GM23248 (cell line): Measurements from ENCODE around the gene CNTRL. TPM values are rescaled to one million over a fixed set of nuclear protein-coding genes. Genes with fewer than 3 reads are reported as not detected.
A peak's percentile ranks its signal among the peaks of the same experiment; 100 is the strongest.

ENCODE experiments used
- DNase-seq: peaks from one replicate; pipeline ENCODE4 v3.0.0-alpha.2; 2015
- H2AFZ ChIP-seq: fragments of 200-600 bp; sonication (generic); 2 replicates; pipeline ENCODE4 v1.6.1; 2016; ENCODE audit warnings: antibody characterized with exemption
- H3F3A ChIP-seq: fragments of 200-600 bp; sonication (generic); 2 replicates; pipeline ENCODE4 v1.6.1; 2016; ENCODE audit warnings: mild to moderate bottlenecking, antibody characterized with exemption, mixed run types; ENCODE audit not compliant: insufficient read depth
- H3K27ac ChIP-seq: fragments of 200-600 bp; sonication (generic); 2 replicates; pipeline ENCODE4 v1.5.1; 2016; ENCODE audit warnings: mild to moderate bottlenecking
- H3K27me3 ChIP-seq: fragments of 200-600 bp; sonication (generic); replicated peaks from 2 replicates; pipeline ENCODE4 v1.6.1; 2016; ENCODE audit warnings: mild to moderate bottlenecking; ENCODE audit not compliant: insufficient read depth
- H3K36me3 ChIP-seq: fragments of 200-600 bp; sonication (generic); 2 replicates; pipeline ENCODE4 v1.6.1; 2016; ENCODE audit warnings: low read depth, mild to moderate bottlenecking
- H3K4me1 ChIP-seq: fragments of 200-600 bp; sonication (generic); 2 replicates; pipeline ENCODE4 v1.6.1; 2016; ENCODE audit warnings: mild to moderate bottlenecking; ENCODE audit not compliant: insufficient read depth
- H3K4me2 ChIP-seq: fragments of 200-600 bp; sonication (generic); one replicate; pipeline ENCODE4 v1.6.1; 2016; ENCODE audit warnings: mild to moderate bottlenecking; ENCODE audit not compliant: unreplicated experiment
- H3K4me3 ChIP-seq: fragments of 200-600 bp; sonication (generic); 2 replicates; pipeline ENCODE4 v1.5.1; 2016; ENCODE audit warnings: mild to moderate bottlenecking
- H3K79me2 ChIP-seq: fragments of 200-600 bp; sonication (generic); 2 replicates; pipeline ENCODE4 v1.6.1; 2016; ENCODE audit warnings: mild to moderate bottlenecking; ENCODE audit not compliant: insufficient read depth
- H3K9ac ChIP-seq: fragments of 200-600 bp; sonication (generic); 2 replicates; pipeline ENCODE4 v1.6.1; 2016; ENCODE audit warnings: mild to moderate bottlenecking
- H3K9me2 ChIP-seq: fragments of 200-600 bp; sonication (generic); 2 replicates; pipeline ENCODE4 v1.6.1; 2016; ENCODE audit warnings: mixed run types, mild to moderate bottlenecking, moderate library complexity; ENCODE audit not compliant: insufficient read depth
- H3K9me3 ChIP-seq: fragments of 200-600 bp; sonication (generic); one replicate; pipeline ENCODE4 v1.6.1; 2017; ENCODE audit warnings: low read depth
- H4K20me1 ChIP-seq: fragments of 200-600 bp; sonication (generic); 2 replicates; pipeline ENCODE4 v1.6.0; 2016; ENCODE audit not compliant: insufficient read depth
- EZH2 ChIP-seq: fragments of 200-600 bp; sonication (generic); IDR thresholded peaks from 2 replicates; pipeline ENCODE4 v1.6.1; 2018; ENCODE audit warnings: antibody characterized with exemption, mild to moderate bottlenecking; ENCODE audit not compliant: insufficient read depth, poor library complexity, severe bottlenecking
- EZH2phosphoT487 ChIP-seq: fragments of 200-600 bp; sonication (generic); IDR thresholded peaks from 2 replicates; pipeline ENCODE4 v1.6.1; 2018; ENCODE audit warnings: antibody characterized with exemption, moderate library complexity, mild to moderate bottlenecking, low read depth; ENCODE audit not compliant: insufficient read depth
- WGBS, 2 experiments: methylation state at CpG; one replicate each; pipeline ENCODE4 v1.1.6; 2015 to 2017; ENCODE audit warnings: low lambda C conversion rate in 2 of 2, low coverage in 1 of 2; ENCODE audit errors: missing lambda C conversion rate in 2 of 2; 5-methylcytosine and 5-hydroxymethylcytosine counted together
- in situ Hi-C: fragments of 300-500 bp; cut with MboI; formaldehyde crosslinking; loops from 2 replicates; pipeline ENCODE4 v1.15.0; 2020
- polyA plus RNA-seq: library from polyadenylated mRNA; unstranded; fragments of >200 nt; fragmentation: Nextera tagmentation; extraction: Ambion mirVana; gene quantifications from 2 replicates; pipeline ENCODE4 v1.2.1, GENCODE V29; 2016
- total RNA-seq: library from RNA; depleted of rRNA; stranded (reverse); fragments of >200 nt; shearing (Covaris generic); gene quantifications from 2 replicates; pipeline ENCODE4 v1.2.3, GENCODE V29; 2014

The CNTRL gene
- total and polyA plus RNA-seq, 2 experiments from 2014 or later: 4.4 to 6.3 TPM

GRCh38 chr9:121105531-121105930 lies 30.8 kb downstream of the CNTRL start:
- in situ Hi-C loops: no loop called here
- TF ChIP-seq EZH2phosphoT487 (no peak), EZH2 (no peak)
- no peak for DNase-seq
- Histone ChIP-seq H2AFZ (no peak overlapping the region), H3K9me3 (no peaks in the 10 kb centered on the region), H3K36me3 (no peaks in the 10 kb centered on the region), H3K27me3 (no peaks in the 10 kb centered on the region), H3K27ac (no peak overlapping the region), H3K4me3 (no peak overlapping the region), H3K4me1 (no peaks in the 10 kb centered on the region), H3K4me2 (no peak overlapping the region), H3K9me2 (no peaks in the 10 kb centered on the region), H3K79me2 (no peaks in the 10 kb centered on the region), H3K9ac (no peak overlapping the region), H3F3A (no peaks in the 10 kb centered on the region), H4K20me1 (no peaks in the 10 kb centered on the region)
- WGBS, 2 experiments: 95 to 97% methylated on average over 2 of the region's 2 CpGs

- H3K9me3 ChIP-seq: no peaks in the 10 kb centered on the region
- H3K4me1 ChIP-seq: no peaks in the 10 kb centered on the region
- H3K9ac ChIP-seq: no peak overlapping the region
- no peak overlapping the region for H3K4me2 ChIP-seq
- TF ChIP-seq EZH2 (no peak), EZH2phosphoT487 (no peak)
- no peak overlapping the region for H2AFZ ChIP-seq
- H3F3A ChIP-seq: no peaks in the 10 kb centered on the region
- no peak overlapping the region for H3K4me3 ChIP-seq
- no peak overlapping the region for H3K27ac ChIP-seq
- DNase-seq: peak; percentile 8
- WGBS, 2 experiments: 95 to 100% methylated on average over 1 of the region's 1 CpG
- H3K79me2 ChIP-seq: no peaks in the 10 kb centered on the region
- H4K20me1 ChIP-seq: no peaks in the 10 kb centered on the region
- no peaks in the 10 kb centered on the region for H3K27me3 ChIP-seq
- in situ Hi-C loops: no loop called here
- H3K36me3 ChIP-seq: no peaks in the 10 kb centered on the region
- no peaks in the 10 kb centered on the region for H3K9me2 ChIP-seq
Observed at GRCh38 chr9:121107029-121107428, 32.3 kb downstream of the CNTRL start.

- TF ChIP-seq EZH2phosphoT487 (no peak), EZH2 (no peak)
- Histone ChIP-seq H3K9me2 (no peaks in the 10 kb centered on the region), H3K4me1 (no peaks in the 10 kb centered on the region), H3K27me3 (no peaks in the 10 kb centered on the region), H3K9ac (no peak overlapping the region), H3K27ac (no peak overlapping the region), H3K9me3 (no peaks in the 10 kb centered on the region), H3K36me3 (no peaks in the 10 kb centered on the region), H3K79me2 (no peaks in the 10 kb centered on the region), H2AFZ (no peak overlapping the region), H3K4me2 (no peak overlapping the region), H4K20me1 (no peaks in the 10 kb centered on the region), H3K4me3 (no peak overlapping the region), H3F3A (no peaks in the 10 kb centered on the region)
- in situ Hi-C loops: no loop called here
- WGBS, 2 experiments: 90 to 92% methylated on average over 1 of the region's 1 CpG
- no peak for DNase-seq
Observed at GRCh38 chr9:121107881-121108280, 33.1 kb downstream of the CNTRL start.

- no peaks in the 10 kb centered on the region for H3K79me2 ChIP-seq
- in situ Hi-C loops: no loop called here
- DNase-seq: no peak
- no peaks in the 10 kb centered on the region for H3K27me3 ChIP-seq
- H3K9me2 ChIP-seq: no peaks in the 10 kb centered on the region
- 97 to 100% methylated on average over 1 of the region's 1 CpG for WGBS, 2 experiments
- H3F3A ChIP-seq: no peaks in the 10 kb centered on the region
- H3K4me1 ChIP-seq: no peaks in the 10 kb centered on the region
- TF ChIP-seq EZH2 (no peak), EZH2phosphoT487 (no peak)
- no peaks in the 10 kb centered on the region for H3K9me3 ChIP-seq
- no peak overlapping the region for H3K9ac ChIP-seq
- H3K36me3 ChIP-seq: no peaks in the 10 kb centered on the region
- no peak overlapping the region for H3K4me2 ChIP-seq
- H4K20me1 ChIP-seq: no peaks in the 10 kb centered on the region
- H2AFZ ChIP-seq: no peak overlapping the region
- no peak overlapping the region for H3K4me3 ChIP-seq
- no peak overlapping the region for H3K27ac ChIP-seq
Observed at GRCh38 chr9:121115466-121115865, 40.7 kb downstream of the CNTRL start.

DNA sequence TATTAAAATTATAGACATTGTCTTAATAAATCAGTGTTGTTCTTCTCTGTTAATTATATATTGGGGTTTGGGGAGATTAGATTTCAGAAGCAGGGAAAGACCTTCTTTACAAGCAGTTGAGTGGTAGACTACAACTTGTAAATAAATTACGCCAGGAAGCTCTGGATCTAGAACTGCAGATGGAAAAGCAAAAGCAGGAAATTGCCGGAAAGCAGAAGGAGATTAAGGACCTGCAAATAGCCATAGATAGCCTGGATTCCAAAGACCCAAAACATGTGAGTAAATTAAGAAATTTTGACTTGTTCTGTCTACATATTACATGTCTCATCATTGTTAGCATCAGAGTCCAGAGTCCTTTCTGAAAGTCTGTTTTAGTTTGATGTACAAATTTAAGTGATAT lies 43.5 kb downstream of the CNTRL start:
- H3K36me3 ChIP-seq: no peaks in the 10 kb centered on the region
- no peaks in the 10 kb centered on the region for H3K9me3 ChIP-seq
- no peak overlapping the region for H3K27ac ChIP-seq
- no peak overlapping the region for H2AFZ ChIP-seq
- in situ Hi-C loops: no loop called here
- no peaks in the 10 kb centered on the region for H3K9me2 ChIP-seq
- 96 to 97% methylated on average over 2 of the region's 2 CpGs for WGBS, 2 experiments
- H3K4me2 ChIP-seq: no peak overlapping the region
- H3F3A ChIP-seq: peaks cover 4% of the 10 kb centered on the region; the same call in 1 of the 2 replicates
- no peak overlapping the region for H3K4me3 ChIP-seq
- H3K79me2 ChIP-seq: no peaks in the 10 kb centered on the region
- DNase-seq: no peak
- no peaks in the 10 kb centered on the region for H3K27me3 ChIP-seq
- TF ChIP-seq EZH2: no peak
- no peak for TF ChIP-seq EZH2phosphoT487
- peaks cover 12% of the 10 kb centered on the region; the same call in 1 of the 2 replicates for H3K4me1 ChIP-seq
- H4K20me1 ChIP-seq: no peaks in the 10 kb centered on the region
- no peak overlapping the region for H3K9ac ChIP-seq
